Stomach smooth muscle (tissue), 2 donors: ENCODE results near the gene CGB7.
"Not testable (repeated sequence)": the region's sequence is repeated elsewhere in the genome, so short reads cannot be mapped to it uniquely, and the experiment has no call there.

ENCODE experiments used
- H3K27ac ChIP-seq: one replicate; pipeline ENCODE4 v1.7.0; 2013; ENCODE audit warnings: mild to moderate bottlenecking, low read length, inconsistent platforms
- H3K27me3 ChIP-seq, 2 donors: one replicate each; pipeline ENCODE4 v1.7.0; 2013; ENCODE audit warnings: low read length in 2 of 2; ENCODE audit not compliant: insufficient read depth in 2 of 2, control insufficient read depth in 1 of 2
- H3K36me3 ChIP-seq, 2 donors: one replicate each; pipeline ENCODE4 v1.7.0; 2013; ENCODE audit warnings: low read length in 2 of 2; ENCODE audit not compliant: control insufficient read depth in 2 of 2, insufficient read depth in 2 of 2
- H3K4me1 ChIP-seq: one replicate; pipeline ENCODE4 v1.7.0; 2013; ENCODE audit warnings: low read length; ENCODE audit not compliant: control insufficient read depth, insufficient read depth
- H3K4me3 ChIP-seq, 2 donors: one replicate each; pipeline ENCODE4 v1.7.0; 2013; ENCODE audit warnings: low read length in 2 of 2
- H3K9ac ChIP-seq, 2 donors: one replicate each; pipeline ENCODE4 v1.7.0; 2013; ENCODE audit warnings: low read length in 2 of 2, mild to moderate bottlenecking in 1 of 2
- H3K9me3 ChIP-seq, 2 donors: one replicate each; pipeline ENCODE4 v1.7.0; 2013; ENCODE audit warnings: low read length in 2 of 2; ENCODE audit not compliant: control insufficient read depth in 2 of 2
- donor health status: healthy.
- donor health status: Pancreatic carcinoma.

CGB7 gene

GRCh38 chr19:49058562-49058961, 1.0 kb upstream of the CGB7 start:
- peaks cover 24 to 25% of the 10 kb centered on the region in 2 donors for H3K27me3 ChIP-seq
- H3K4me1 ChIP-seq, result peaks cover 22% of the 10 kb centered on the region
- H3K36me3 ChIP-seq, result no peaks in the 10 kb centered on the region
- no peaks in the 10 kb centered on the region for H3K9me3 ChIP-seq
- no peak overlapping the region for H3K9ac ChIP-seq
- no peak overlapping the region for H3K4me3 ChIP-seq
- no peak overlapping the region for H3K27ac ChIP-seq

- Histone ChIP-seq H3K9ac (peak overlapping the region; percentile 33 to 47), H3K27me3 (peaks cover 21 to 25% of the 10 kb centered on the region in 2 donors), H3K4me3 (peak overlapping the region; percentile 57 to 75), H3K4me1 (peaks cover 22% of the 10 kb centered on the region)
- H3K9me3 ChIP-seq, H3K27ac ChIP-seq, H3K36me3 ChIP-seq: not testable (repeated sequence)
Observed at GRCh38 chr19:49056902-49057596, 500 bp downstream of the CGB7 start.

GRCh38 chr19:49056101-49056901, 1.2 kb downstream of the CGB7 start:
- peaks cover 22% of the 10 kb centered on the region for H3K4me1 ChIP-seq
- H3K4me3 ChIP-seq, result peak overlapping the region; percentile 57 to 75
- no peak overlapping the region for H3K27ac ChIP-seq
- H3K9me3 ChIP-seq, result no peaks in the 10 kb centered on the region
- H3K9ac ChIP-seq, result peak overlapping the region; percentile 33 to 47
- H3K27me3 ChIP-seq, result peaks cover 17 to 20% of the 10 kb centered on the region in 2 donors
- no peaks in the 10 kb centered on the region for H3K36me3 ChIP-seq

- not testable (repeated sequence) for H3K9ac ChIP-seq, H3K27me3 ChIP-seq, H3K4me3 ChIP-seq, H3K9me3 ChIP-seq, H3K27ac ChIP-seq, H3K4me1 ChIP-seq, H3K36me3 ChIP-seq
Observed at GRCh38 chr19:49050376-49051033, 7.0 kb downstream of the CGB7 start.

- H3K9me3 ChIP-seq, H3K27ac ChIP-seq, H3K9ac ChIP-seq, H3K4me3 ChIP-seq, H3K27me3 ChIP-seq, H3K4me1 ChIP-seq, H3K36me3 ChIP-seq: not testable (repeated sequence)
Observed at GRCh38 chr19:49049834-49050233, 7.7 kb downstream of the CGB7 start.

- not testable (repeated sequence) for H3K27me3 ChIP-seq, H3K9me3 ChIP-seq, H3K27ac ChIP-seq, H3K4me1 ChIP-seq, H3K4me3 ChIP-seq, H3K36me3 ChIP-seq, H3K9ac ChIP-seq
Observed at GRCh38 chr19:49049011-49049410, 8.5 kb downstream of the CGB7 start, which contains the start of gene CGB8. TSS of gene CGB8 (minus strand) at chr19:49049111. CDS start at chr19:49048739, 372 bp downstream.

- H3K4me1 ChIP-seq, H3K36me3 ChIP-seq, H3K9me3 ChIP-seq, H3K27me3 ChIP-seq, H3K4me3 ChIP-seq, H3K27ac ChIP-seq, H3K9ac ChIP-seq: not testable (repeated sequence)
Observed at GRCh38 chr19:49043548-49043947, 14.0 kb downstream of the CGB7 start, which contains the start of gene CGB5. TSS of gene CGB5 (plus strand) at chr19:49043848. CDS start at chr19:49044210, 362 bp downstream.

GRCh38 chr19:49042666-49043065, 14.9 kb downstream of the CGB7 start:
- not testable (repeated sequence) for H3K27ac ChIP-seq, H3K27me3 ChIP-seq, H3K9ac ChIP-seq, H3K4me3 ChIP-seq, H3K36me3 ChIP-seq, H3K9me3 ChIP-seq, H3K4me1 ChIP-seq

- Histone ChIP-seq H3K4me3 (no peak overlapping the region), H3K27me3 (no peaks in the 10 kb centered on the region), H3K27ac (no peak overlapping the region), H3K36me3 (no peaks in the 10 kb centered on the region), H3K9ac (no peak overlapping the region), H3K4me1 (no peaks in the 10 kb centered on the region), H3K9me3 (no peaks in the 10 kb centered on the region)
Observed at GRCh38 chr19:49042177-49042576, 15.4 kb downstream of the CGB7 start.

- H3K9me3 ChIP-seq, H3K36me3 ChIP-seq, H3K27me3 ChIP-seq, H3K27ac ChIP-seq, H3K4me3 ChIP-seq, H3K4me1 ChIP-seq, H3K9ac ChIP-seq: not testable (repeated sequence)
Observed at GRCh38 chr19:49039736-49040135, 17.8 kb downstream of the CGB7 start.
